Tibial artery (tissue), 4 donors: ENCODE data around the gene PARP11.

Source experiments
- DNase-seq, 2 donors: peaks; one replicate each; pipeline ENCODE4 v3.0.0-alpha.2; 2019
- H3K27ac ChIP-seq, 2 donors: fragments of 200-600 bp; sonication (generic) in 1 of 2; 1 replicate in 1 of 2; 2 replicates in 1 of 2; pipeline ENCODE4 v1.5.1; 2018 to 2019; ENCODE audit warnings: mild to moderate bottlenecking in 1 of 2
- H3K27me3 ChIP-seq, 2 donors: fragments of 200-600 bp; sonication (generic) in 1 of 2; one replicate each; pipeline versions ENCODE4 v1.5.1 to v1.6.0; 2016 to 2019
- H3K36me3 ChIP-seq, 3 donors: fragments of 200-600 bp; sonication (generic) in 2 of 3; one replicate each; pipeline ENCODE4 v1.5.1; 2016 to 2019; ENCODE audit warnings: mild to moderate bottlenecking in 2 of 3
- H3K4me1 ChIP-seq, 4 donors: fragments of 200-600 bp; sonication (generic) in 2 of 4; 1 replicate in 3 of 4; 2 replicates in 1 of 4; pipeline ENCODE4 v1.5.1; 2016 to 2019
- H3K4me3 ChIP-seq, 2 donors: fragments of 200-600 bp; sonication (generic) in 1 of 2; 1 replicate in 1 of 2; 2 replicates in 1 of 2; pipeline ENCODE4 v1.5.1; 2018 to 2019; ENCODE audit warnings: mild to moderate bottlenecking in 2 of 2
- H3K9me3 ChIP-seq, 3 donors: fragments of 200-600 bp; sonication (generic) in 1 of 3; one replicate each; pipeline ENCODE4 v1.5.1; 2016 to 2019
- CTCF ChIP-seq, 2 experiments: fragments of 200-600 bp in 1 of 2; fragments of 450-650 bp in 1 of 2; IDR thresholded peaks; one replicate each; pipeline ENCODE4 v1.5.1; 2017 to 2019; ENCODE audit warnings: antibody characterized with exemption in 2 of 2, mild to moderate bottlenecking in 1 of 2, moderate library complexity in 1 of 2
- intact Hi-C: fragments of 100-400 bp; cut with DNase I; formaldehyde crosslinking; loops from one replicate; pipeline ENCODE4 v1.15.0; 2023; ENCODE audit warnings: low total_unique reads

The PARP11 gene

GRCh38 chr12:3833670-3834310 is 39.4 kb downstream of the PARP11 start:
- DNase-seq = no peak
- Histone ChIP-seq H3K27ac (no peak overlapping the region), H3K9me3 (no peaks in the 10 kb centered on the region), H3K4me3 (no peak overlapping the region), H3K27me3 (no peaks in the 10 kb centered on the region), H3K36me3 (peaks cover 0 to 7% (median 2%) of the 10 kb centered on the region in 3 donors), H3K4me1 (no peaks in the 10 kb centered on the region)
- TF ChIP-seq CTCF (IDR thresholded peaks at IDR 0.05) = no peak
- intact Hi-C loops = no loop called here

GRCh38 chr12:3832738-3833137 is 40.5 kb downstream of the PARP11 start:
- Histone ChIP-seq H3K36me3 (peaks cover 0 to 10% (median 10%) of the 10 kb centered on the region in 3 donors), H3K9me3 (no peaks in the 10 kb centered on the region), H3K4me3 (no peak overlapping the region), H3K27ac (no peak overlapping the region), H3K4me1 (no peaks in the 10 kb centered on the region), H3K27me3 (no peaks in the 10 kb centered on the region)
- no peak for DNase-seq
- TF ChIP-seq CTCF (IDR thresholded peaks at IDR 0.05) = no peak
- intact Hi-C loops = no loop called here

GRCh38 chr12:3828888-3829287 is 44.3 kb downstream of the PARP11 start:
- Histone ChIP-seq H3K27me3 (no peaks in the 10 kb centered on the region), H3K4me3 (no peak overlapping the region), H3K9me3 (no peaks in the 10 kb centered on the region), H3K27ac (no peak overlapping the region), H3K4me1 (no peaks in the 10 kb centered on the region), H3K36me3 (peaks cover 18 to 42% (median 22%) of the 10 kb centered on the region in 3 donors)
- DNase-seq = no peak
- TF ChIP-seq CTCF (IDR thresholded peaks at IDR 0.05) = no peak
- intact Hi-C loops = no loop called here

GRCh38 chr12:3827301-3828000 is 45.7 kb downstream of the PARP11 start:
- Histone ChIP-seq H3K27me3 (no peaks in the 10 kb centered on the region), H3K9me3 (no peaks in the 10 kb centered on the region), H3K36me3 (peaks cover 18 to 42% (median 25%) of the 10 kb centered on the region in 3 donors), H3K4me1 (no peaks in the 10 kb centered on the region), H3K4me3 (no peak overlapping the region), H3K27ac (no peak overlapping the region)
- intact Hi-C loops = no loop called here
- DNase-seq = no peak
- TF ChIP-seq CTCF (IDR thresholded peaks at IDR 0.05) = no peak

- Histone ChIP-seq H3K27me3 (no peaks in the 10 kb centered on the region), H3K4me3 (no peak overlapping the region), H3K27ac (no peak overlapping the region), H3K9me3 (no peaks in the 10 kb centered on the region), H3K4me1 (no peaks in the 10 kb centered on the region), H3K36me3 (peaks cover 22 to 52% (median 36%) of the 10 kb centered on the region in 3 donors)
- intact Hi-C loops = no loop called here
- DNase-seq = no peak
- no peak for TF ChIP-seq CTCF (IDR thresholded peaks at IDR 0.05)
These were observed 51.8 kb downstream of the PARP11 start for GRCh38 chr12:3821441-3821840.
